HG03066 (cell line): ENCODE data around the gene METTL18.
"Not testable (repeated sequence)": the region's sequence is repeated elsewhere in the genome, so short reads cannot be mapped to it uniquely, and the experiment has no call there.

ENCODE experiments used
- ATAC-seq: cut with Tn5 transposase; IDR thresholded peaks from one replicate; pipeline ENCODE4 v1.9.1; 2021; ENCODE audit warnings: low read depth; ENCODE audit not compliant: unreplicated experiment

METTL18 gene

DNA sequence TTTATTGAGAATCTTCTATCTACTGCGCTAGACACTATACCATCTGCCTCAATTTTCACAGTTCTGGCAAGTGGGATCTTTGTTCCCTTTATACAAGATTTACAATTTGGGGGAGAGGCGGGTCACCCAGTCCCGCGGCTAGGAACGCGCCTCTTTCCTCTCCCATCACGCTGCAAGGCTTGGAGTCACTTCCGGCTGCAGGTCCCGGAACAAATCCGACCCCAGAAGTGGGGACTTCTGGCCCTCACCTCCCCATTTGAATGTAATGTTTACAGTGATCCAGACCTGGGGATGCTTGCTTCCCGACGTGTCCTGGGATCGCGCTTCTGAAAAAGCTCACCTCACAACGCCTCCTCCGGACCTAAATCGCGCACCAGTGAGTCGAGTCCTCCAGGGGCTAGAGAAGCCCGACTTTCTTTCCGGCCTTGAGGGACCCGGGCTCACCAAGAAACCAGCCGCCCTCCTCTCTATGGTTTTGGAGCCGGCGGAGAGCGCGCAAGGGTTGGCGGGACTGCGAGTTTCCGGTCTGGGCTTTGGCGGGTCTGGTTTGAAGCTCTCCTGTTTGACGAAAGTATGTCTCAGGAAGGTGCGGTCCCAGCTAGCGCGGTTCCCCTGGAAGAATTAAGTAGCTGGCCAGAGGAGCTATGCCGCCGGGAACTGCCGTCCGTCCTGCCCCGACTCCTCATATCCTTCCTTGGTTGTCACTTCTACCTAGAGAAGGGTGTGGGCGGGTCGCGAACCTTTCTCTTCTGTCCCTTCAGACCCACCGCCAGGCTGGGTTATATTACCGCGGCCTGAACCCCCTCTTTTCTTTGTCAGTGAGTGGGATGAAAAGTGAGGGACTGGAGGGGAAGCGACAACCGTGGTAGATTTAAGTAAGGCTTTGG is at the start of gene METTL18:
METTL18 (minus strand) TSS at position 378 of the 887 bp plus-strand sequence. CDS start 1,212 bp downstream, outside the sequence.
- peak; percentile 94 for ATAC-seq

- ATAC-seq: no peak
These were observed 44.2 kb upstream of the METTL18 start for GRCh38 chr1:169838942-169839341.

GRCh38 chr1:169836198-169836597 is 41.5 kb upstream of the METTL18 start:
- ATAC-seq: no peak

GRCh38 chr1:169835647-169836046 is 40.9 kb upstream of the METTL18 start:
- ATAC-seq: no peak

DNA sequence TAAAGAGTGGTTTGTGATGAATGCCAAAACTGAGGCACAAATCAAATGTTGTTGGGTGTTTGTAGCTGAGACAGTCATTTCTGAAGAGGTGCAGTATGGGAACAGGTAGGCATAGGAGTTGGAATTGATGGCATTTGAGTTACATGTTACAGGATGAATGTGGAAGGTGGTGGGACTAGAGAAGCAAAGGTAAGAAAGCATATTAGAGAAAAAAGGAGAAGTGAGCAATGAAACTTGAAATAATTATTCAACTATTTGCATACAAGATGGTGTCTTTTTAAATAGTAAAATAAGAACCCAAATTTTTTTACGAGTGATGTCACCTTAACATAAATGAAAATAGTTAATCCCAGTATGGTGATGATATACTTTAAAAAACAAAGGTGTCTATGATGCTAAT is 40.2 kb upstream of the METTL18 start:
- no peak for ATAC-seq

- no peak for ATAC-seq
These were observed 38.6 kb upstream of the METTL18 start for GRCh38 chr1:169833179-169833901.

GRCh38 chr1:169829671-169830070 is 35.0 kb upstream of the METTL18 start:
- ATAC-seq: no peak

GRCh38 chr1:169824153-169824552 is 29.4 kb upstream of the METTL18 start:
- no peak for ATAC-seq

DNA sequence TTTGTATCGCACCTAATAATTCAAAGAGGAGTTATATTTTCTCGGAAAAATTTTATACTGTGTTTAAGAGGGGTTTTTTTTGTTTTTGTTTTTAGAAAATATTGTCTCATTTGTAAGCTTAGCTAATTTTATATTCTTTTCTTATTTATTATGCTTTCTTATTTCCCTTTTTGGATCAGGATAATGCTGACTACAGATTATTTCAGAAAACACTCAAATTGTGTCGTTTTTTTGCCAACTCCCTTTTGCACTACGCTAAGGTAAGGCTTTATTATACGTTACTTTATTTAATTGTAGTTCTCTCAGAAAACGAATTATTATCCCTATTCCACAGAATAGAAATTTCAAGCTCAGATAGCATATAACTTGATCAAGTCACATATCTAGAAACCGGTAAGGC is 26.8 kb upstream of the METTL18 start:
- no peak for ATAC-seq

GRCh38 chr1:169816617-169817016 is 21.9 kb upstream of the METTL18 start:
- no peak for ATAC-seq

DNA sequence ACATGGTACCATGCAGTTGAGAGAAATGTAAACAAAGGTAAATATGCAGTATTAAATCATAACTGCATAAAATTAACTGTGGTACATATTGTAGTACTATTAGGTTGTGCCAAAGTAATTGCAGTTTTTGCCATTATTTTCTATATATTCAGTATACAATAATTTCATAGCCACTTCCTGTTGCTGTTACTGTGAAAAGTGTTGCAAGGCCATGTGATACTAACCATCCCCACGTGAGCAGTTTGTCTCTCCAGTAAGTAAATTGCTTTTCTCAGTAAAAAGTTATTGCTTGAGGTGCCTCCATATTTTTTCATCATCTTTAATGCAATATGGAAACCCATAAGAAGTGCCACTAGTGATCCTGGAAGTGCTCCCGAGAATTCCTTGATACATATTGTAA is 19.6 kb upstream of the METTL18 start:
- no peak for ATAC-seq

DNA sequence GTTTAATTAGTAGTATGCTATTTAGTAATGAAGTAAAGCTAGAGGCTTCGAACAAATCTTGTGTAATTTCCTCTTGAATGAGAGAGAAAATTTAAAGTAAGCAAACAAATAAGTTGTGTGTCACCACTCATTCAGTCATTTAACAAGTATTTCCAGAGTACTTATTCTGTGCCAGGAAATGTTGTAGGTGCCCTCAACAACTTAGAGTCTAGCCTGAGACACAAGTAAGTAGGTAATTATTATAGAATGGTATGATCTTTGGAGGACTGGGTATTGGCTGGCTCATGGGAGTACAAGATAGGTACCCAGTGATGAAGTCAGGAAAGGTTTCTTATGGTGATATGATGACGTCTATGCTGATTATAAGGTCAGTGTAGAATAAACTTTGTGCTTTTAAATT is 17.4 kb upstream of the METTL18 start:
- ATAC-seq: no peak

DNA sequence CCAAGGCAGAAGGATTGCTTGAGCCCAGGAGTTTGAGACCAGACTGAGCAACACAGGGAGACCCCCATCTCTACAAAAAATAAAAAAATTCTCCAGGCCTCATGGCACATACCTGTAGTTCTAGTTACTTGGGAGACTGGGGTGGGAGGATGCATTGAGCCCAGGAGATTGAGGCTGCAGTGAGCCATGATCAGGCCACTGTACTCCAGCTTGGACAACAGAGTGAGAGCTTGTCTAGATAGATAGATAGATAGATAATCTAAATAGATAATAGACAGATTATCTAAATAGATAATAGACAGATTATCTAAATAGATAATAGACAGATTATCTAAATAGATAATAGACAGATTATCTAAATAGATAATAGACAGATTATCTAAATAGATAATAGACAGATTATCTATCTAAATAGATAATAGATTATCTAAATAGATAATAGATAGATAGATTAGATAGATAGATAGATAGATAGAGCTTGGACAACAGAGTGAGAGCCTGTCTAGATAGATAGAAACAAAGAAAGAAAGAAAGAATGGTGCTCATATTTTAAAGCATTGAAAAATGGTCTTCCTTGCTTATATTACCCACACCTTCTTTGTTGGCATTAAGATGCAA is 16.8 kb upstream of the METTL18 start:
- not testable (repeated sequence) for ATAC-seq

- ATAC-seq: no peak
These were observed 14.8 kb upstream of the METTL18 start for GRCh38 chr1:169809370-169810095.

DNA sequence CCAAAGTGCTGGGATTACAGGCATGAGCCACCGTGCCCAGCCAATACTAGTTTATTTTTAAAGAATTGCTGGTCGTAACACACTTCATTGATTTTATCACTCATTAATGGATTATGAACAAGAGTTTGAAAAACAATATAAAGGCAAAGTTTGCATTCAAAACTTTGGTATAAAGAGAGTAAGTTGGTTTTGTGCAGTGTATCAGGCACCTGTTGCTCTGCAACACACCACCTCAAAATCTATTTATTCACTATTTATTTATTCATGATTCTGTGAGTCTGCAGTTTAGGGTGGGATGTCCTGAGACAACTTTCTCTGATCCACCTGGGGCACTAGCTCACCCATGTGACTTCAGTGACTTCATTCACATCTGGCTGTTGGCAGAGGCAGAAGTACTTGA is 10.2 kb upstream of the METTL18 start:
- ATAC-seq: no peak

- no peak for ATAC-seq
These were observed 8.2 kb upstream of the METTL18 start for GRCh38 chr1:169802888-169803287.

DNA sequence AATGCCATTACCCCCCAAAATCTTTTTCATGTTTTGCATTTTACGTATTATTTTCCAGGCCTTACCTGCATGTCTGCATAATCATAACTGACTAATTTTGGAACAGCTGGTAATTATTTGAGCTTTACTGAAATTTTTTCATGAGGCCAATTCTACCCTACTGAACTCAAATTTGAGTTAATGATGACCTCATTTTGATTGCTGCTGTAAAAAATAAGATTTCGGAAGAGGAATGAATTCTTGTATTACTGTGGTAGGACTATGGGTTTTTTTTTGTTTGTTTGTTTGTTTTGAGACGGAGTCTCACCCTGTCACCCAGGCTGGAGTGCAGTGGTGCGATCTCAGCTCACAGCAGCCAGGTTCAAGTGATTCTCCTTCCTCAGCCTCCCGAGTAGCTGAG is 2.6 kb upstream of the METTL18 start:
- ATAC-seq: no peak

DNA sequence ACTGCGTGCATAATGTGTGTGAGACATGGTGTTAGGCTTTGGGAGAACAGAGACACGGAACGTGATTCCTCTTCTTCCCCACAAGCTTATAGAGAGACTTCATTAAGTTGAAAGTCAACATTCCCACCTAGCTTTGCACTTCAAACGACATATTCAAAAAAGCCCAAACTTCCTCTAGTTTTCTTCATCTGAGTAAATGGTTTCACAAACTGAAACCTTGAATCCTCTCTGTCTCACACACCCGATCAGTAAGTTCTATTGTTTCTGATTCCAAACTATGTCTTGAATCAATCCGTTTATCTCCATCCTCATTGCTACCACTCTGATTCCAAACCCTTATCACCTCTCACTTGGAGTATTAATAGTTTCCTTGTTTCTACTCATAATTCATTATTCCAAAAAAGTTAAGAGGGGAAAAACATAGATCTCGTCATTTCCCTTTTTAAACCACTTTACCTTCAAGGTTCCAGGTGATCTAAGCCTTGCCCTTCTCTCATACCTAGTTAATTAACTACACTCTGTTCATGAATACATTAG is 1.6 kb upstream of the METTL18 start:
- ATAC-seq: no peak

GRCh38 chr1:169795687-169796086 is 980 bp upstream of the METTL18 start:
- no peak for ATAC-seq

DNA sequence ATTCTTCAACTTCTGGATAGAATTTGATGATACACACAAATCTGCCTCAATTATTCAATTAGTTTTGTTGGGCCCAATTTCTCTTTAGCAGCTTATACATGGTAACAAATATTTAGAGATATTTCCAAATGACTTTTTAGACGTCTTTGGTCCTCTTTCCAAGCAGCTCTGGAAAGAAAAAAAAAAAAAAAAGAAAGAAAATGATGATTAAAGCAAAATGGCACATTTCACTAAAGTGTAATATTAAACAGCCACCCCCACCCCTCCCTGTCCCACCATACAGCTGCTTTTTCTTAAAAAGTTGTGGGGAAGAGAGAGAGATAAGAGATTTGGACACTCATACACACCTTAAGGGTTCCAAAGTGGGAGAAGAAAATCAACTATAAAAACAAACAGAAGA is 977 bp downstream of the METTL18 start:
- ATAC-seq: no peak
